ENCODE data around the gene MXI1. TPM values are rescaled to one million over a fixed set of nuclear protein-coding genes. Genes with fewer than 3 reads are reported as not detected.
"Not testable (repeated sequence)": the region's sequence is repeated elsewhere in the genome, so short reads cannot be mapped to it uniquely, and the experiment has no call there.

The MXI1 gene
- polyA plus RNA-seq, 4 donors = 46.9 to 55.2 (median 50.0) TPM

- no peak for DNase-seq (ENCODE audit: low read depth in 4 of 4, low spot score in 3 of 4)
These were observed 20.7 kb downstream of the MXI1 start for GRCh38 chr10:110228066-110228465.

- DNase-seq (ENCODE audit: low read depth in 4 of 4, low spot score in 3 of 4) = no peak
These were observed 21.8 kb downstream of the MXI1 start for GRCh38 chr10:110229155-110229554.

GRCh38 chr10:110233846-110234245 is 26.4 kb downstream of the MXI1 start:
- no peak for DNase-seq (ENCODE audit: low read depth in 4 of 4, low spot score in 3 of 4)

- DNase-seq (ENCODE audit: low read depth in 4 of 4, low spot score in 3 of 4) = no peak
These were observed 30.6 kb downstream of the MXI1 start for GRCh38 chr10:110237894-110238480.

GRCh38 chr10:110239892-110240291 is 32.5 kb downstream of the MXI1 start:
- no peak for DNase-seq (ENCODE audit: low read depth in 4 of 4, low spot score in 3 of 4)

GRCh38 chr10:110241407-110241806 is 34.0 kb downstream of the MXI1 start:
- no peak for DNase-seq (ENCODE audit: low read depth in 4 of 4, low spot score in 3 of 4)

- no peak for DNase-seq (ENCODE audit: low read depth in 4 of 4, low spot score in 3 of 4)
These were observed 34.4 kb downstream of the MXI1 start for GRCh38 chr10:110241841-110242240.

- DNase-seq (ENCODE audit: low read depth in 4 of 4, low spot score in 3 of 4) = no peak
These were observed 35.1 kb downstream of the MXI1 start for GRCh38 chr10:110242511-110242910.

- no peak for DNase-seq (ENCODE audit: low read depth in 4 of 4, low spot score in 3 of 4)
These were observed 37.1 kb downstream of the MXI1 start for GRCh38 chr10:110244550-110244949.

GRCh38 chr10:110247833-110248232 is 40.4 kb downstream of the MXI1 start:
- not testable (repeated sequence) for DNase-seq (ENCODE audit: low read depth in 4 of 4, low spot score in 3 of 4)

GRCh38 chr10:110249489-110249888 is 42.1 kb downstream of the MXI1 start:
- not testable (repeated sequence) for DNase-seq (ENCODE audit: low read depth in 4 of 4, low spot score in 3 of 4)

- not testable (repeated sequence) for DNase-seq (ENCODE audit: low read depth in 4 of 4, low spot score in 3 of 4)
These were observed 44.0 kb downstream of the MXI1 start for GRCh38 chr10:110251392-110251791.

- DNase-seq (ENCODE audit: low read depth in 4 of 4, low spot score in 3 of 4) = no peak
These were observed 44.7 kb downstream of the MXI1 start for GRCh38 chr10:110252151-110252550.

GRCh38 chr10:110254467-110254866 is 47.1 kb downstream of the MXI1 start:
- no peak for DNase-seq (ENCODE audit: low read depth in 4 of 4, low spot score in 3 of 4)

GRCh38 chr10:110258542-110258941 is 51.1 kb downstream of the MXI1 start:
- DNase-seq (ENCODE audit: low read depth in 4 of 4, low spot score in 3 of 4) = no peak

- DNase-seq (ENCODE audit: low read depth in 4 of 4, low spot score in 3 of 4) = no peak
These were observed 51.9 kb downstream of the MXI1 start for GRCh38 chr10:110259317-110259716.

GRCh38 chr10:110260746-110261477 is 53.5 kb downstream of the MXI1 start:
- no peak for DNase-seq (ENCODE audit: low read depth in 4 of 4, low spot score in 3 of 4)

- no peak for DNase-seq (ENCODE audit: low read depth in 4 of 4, low spot score in 3 of 4)
These were observed 55.8 kb downstream of the MXI1 start for GRCh38 chr10:110263164-110263563.

- DNase-seq (ENCODE audit: low read depth in 4 of 4, low spot score in 3 of 4) = no peak
These were observed 58.3 kb downstream of the MXI1 start for GRCh38 chr10:110265573-110266193.

GRCh38 chr10:110267276-110267675 is 59.9 kb downstream of the MXI1 start:
- DNase-seq (ENCODE audit: low read depth in 4 of 4, low spot score in 3 of 4) = no peak

GRCh38 chr10:110268442-110268841 is 61.0 kb downstream of the MXI1 start:
- DNase-seq (ENCODE audit: low read depth in 4 of 4, low spot score in 3 of 4) = no peak

- no peak for DNase-seq (ENCODE audit: low read depth in 4 of 4, low spot score in 3 of 4)
These were observed 61.6 kb downstream of the MXI1 start for GRCh38 chr10:110268971-110269370.

Measured in right renal pelvis (tissue), 4 donors.